Measurements from ENCODE around the gene BCL10.

Gene BCL10

DNA sequence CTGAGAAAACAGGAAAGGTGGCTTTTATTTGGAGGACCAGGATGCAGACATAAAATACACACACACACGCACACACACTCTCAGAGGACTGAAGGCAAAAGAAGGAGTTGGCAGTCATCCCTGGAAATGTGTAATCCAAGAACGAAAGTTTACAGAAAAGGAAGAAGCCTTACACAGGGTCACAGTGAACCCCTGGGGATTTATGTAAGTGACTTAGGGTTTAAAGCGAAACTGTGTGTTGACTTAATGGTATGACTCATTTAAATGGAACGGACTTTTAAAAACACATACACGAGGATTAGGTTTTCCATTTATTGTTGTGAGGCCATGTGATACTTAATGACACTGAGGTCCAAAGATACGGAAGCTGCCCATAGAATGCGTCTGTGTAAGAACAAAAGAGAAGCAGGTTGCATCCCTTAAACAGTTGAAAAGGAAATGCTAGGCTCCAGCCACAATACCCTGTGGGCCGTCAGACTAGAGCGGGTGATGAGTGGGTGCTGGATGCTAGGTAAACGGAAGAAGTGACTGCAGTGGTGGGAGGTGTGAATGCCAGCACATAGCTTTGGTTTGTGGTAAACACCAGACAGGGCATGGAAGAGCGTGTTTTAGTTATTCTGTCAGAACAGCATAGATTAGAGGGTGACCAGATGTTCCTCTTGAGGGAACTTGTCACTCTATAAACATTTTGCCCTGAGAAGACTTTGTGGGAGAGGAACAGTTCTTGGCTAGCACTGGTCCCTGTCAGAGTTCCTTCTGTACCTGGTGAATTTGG lies 21.6 kb upstream of the BCL10 start:
- DNase-seq: no peak

DNA sequence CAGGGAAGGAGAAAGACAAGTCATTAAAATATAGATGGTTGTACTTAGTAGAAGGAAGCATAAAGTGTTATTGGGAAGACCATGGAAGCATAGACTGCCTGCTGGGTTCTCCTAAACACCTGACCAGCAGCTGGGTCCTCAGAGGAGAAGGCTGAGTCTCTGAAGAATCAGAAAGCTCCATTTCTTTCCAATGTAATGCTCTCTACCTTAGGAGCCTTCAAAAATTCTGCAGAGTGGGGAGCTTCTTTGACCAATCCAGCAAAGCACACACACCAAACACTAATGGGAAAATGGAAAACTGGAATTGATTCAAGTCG lies 21.1 kb upstream of the BCL10 start:
- DNase-seq: no peak

DNA sequence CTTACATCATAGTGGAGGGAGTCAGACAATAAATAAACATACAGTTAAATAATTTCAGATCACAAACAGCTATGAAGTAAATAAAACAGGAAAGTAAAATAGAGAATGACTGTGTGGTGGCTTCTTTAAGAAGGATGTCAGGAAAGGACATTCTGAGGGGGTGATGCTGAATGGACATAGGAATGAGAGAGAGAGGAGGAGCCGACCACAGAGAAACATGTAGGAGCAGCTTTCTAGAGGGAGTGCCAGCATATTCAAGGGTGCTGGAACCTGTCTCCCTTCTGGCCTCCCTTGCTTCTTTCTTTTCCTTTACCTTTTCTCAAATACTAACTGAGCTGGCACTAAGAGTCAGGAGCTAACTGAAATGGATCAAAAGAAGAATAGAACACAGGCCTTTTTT lies 20.5 kb upstream of the BCL10 start:
- no peak for DNase-seq

DNA sequence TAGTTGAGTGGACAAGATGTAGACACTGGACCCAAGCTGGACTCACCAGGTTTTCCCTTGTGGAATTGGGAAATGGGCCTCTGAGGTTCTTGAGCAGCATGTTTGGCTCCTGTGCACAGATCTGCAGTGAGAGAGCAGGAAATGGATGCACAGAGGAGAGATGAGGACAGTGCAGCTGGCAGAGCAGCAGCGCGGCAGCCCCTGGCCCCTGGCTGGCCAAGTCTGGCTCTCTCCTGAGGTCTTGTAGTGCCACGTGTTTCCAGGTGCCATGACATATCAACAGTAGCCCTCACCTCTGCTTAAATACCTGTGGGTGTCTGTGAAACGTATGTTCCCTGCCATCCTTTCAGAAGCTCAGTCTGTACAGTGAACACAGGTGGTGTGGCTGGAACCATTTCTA lies 19.2 kb upstream of the BCL10 start:
- DNase-seq: no peak

DNA sequence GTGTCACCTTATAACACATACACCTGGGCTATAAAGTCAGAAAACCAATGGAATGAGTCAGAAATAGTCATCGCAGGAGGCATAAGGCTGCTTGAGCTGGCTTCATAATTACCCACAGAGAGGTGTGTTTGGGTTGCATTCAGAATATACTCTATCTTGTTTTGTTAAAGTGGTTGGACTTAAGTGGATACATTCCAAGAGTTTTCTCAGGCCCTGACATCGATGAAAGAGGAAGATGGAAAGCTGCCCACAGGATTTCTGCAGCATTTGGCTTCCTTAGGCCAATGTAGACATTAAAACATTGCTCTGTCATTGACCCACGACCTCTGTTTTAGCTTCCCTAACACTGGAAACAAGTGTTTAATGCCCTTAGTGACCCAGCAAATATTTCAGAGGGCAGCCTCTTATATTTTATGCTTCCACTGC lies 18.6 kb upstream of the BCL10 start:
- no peak for DNase-seq

DNA sequence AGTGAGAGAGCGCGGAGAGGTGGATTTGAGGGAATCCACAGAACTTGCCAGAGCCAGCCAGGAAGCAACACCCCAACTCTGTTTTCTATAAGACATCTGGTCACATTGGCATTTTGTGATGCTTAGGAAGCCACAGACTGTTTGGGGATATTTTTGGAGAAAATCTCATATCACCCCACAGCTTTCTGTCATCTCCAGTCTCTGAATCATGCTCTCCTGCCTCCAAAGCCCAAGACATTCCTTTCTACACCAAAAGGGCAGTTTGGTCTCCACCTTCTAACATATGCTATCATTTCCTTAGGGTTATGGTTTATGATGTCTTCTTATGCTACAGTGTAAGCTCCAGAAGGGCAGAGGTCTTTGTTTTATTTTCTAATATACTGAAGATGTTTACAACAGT lies 14.4 kb upstream of the BCL10 start:
- DNase-seq: no peak

DNA sequence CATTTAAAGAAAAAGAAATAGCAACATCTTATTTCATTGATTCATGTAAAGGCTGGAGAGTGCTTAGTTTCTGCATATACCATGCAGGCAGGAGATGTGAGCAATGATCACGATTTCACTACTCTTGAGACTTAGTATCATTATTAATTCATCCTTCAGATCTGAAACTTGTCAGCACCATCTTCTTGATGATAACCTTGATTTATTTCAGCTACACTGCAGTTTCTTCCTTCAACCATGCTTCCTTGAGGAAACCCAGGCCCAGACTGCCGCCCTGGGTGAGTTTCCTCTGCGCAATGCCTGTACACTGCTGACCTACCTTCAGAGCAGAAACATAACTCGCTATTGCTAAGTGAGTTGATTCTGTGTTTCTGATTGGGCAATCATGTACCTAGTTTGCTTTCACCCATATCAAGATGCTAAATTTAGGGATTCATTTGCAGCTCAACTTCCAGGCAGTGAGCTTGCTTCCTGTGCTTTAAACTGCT lies 13.5 kb upstream of the BCL10 start:
- no peak for DNase-seq

DNA sequence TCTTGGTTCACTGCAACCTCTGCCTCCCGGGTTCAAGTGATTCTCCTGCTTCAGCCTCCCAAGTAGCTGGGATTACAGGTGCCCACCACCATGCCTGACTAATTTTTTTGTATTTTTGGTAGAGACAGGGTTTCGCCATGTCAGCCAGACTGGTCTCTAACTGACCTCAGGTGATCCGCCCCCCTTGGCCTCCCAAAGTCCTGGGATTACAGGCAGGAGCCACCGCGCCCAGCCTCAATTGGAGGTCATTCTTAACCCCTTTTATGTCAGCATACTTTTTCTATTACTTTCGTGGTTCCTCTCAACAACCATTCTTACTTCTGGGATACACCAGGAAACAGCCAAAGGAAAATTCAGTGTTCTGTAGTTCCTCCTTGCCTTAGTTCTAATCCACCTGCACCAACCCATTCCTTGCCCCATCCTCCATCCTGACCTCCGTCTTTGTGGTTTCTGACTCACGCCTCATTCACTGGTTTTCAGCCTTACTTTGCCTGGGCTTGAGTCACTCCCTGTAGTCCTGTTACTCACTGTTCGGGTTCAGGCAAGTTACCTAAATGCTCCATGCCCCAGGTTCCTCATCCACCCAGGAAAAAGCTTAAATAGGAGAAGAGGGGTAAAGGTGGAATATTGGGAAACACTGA lies 12.9 kb upstream of the BCL10 start:
- no peak for DNase-seq

DNA sequence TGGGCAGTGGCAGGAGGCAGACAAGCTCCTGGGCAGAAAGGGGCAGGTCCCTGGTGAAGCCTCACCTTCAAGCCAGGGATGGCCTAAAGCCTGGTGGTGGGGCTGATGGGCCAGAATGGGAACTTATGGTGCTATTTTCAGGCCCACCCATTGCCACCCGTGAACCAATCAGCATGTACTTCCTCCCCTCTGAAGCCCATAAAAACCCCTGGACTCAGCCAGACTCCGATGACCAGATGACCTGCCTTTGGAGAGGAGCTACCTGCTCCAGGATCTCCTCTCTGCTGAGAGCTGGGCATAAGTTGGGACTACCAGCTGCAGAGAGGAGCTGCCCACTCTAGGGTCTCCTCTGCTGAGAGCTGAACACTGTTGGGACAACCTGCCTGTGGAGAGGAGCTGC lies 7.8 kb upstream of the BCL10 start:
- DNase-seq: no peak

DNA sequence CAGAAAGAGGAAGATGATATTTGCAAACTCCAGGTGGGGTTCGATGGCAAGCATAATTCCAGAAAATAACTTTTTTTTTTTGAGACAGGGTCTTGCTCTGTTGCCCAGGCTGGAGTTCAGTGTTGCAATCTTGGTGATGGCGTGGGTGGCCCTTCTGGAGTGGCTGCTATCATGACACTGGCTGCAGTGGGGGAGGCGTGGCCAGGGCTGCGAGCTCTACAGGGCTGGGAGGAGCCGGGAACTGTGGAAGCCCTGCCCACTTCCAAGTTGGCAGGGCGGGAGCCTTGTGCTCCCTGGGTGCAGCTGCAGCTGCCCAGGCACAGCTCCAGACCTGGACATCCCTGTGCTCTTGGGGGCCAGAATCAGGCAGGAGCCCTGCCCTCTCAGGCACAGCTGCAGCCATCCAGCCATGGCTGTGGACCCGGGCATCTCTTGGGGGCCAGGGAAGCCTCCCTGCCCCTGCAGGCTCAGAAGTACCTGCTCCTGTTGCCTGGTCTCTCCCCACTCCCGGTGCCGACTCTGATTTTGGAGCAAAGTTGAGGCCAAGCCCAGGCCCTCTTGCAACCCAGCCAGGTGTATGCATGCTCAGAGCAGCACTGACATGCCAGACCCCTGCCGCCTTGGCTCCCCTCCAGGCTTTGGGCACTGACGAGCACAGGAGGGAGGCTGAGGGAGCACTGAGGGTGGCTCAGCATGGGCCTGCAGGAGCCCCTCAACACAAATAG lies 7.2 kb upstream of the BCL10 start:
- DNase-seq: no peak

DNA sequence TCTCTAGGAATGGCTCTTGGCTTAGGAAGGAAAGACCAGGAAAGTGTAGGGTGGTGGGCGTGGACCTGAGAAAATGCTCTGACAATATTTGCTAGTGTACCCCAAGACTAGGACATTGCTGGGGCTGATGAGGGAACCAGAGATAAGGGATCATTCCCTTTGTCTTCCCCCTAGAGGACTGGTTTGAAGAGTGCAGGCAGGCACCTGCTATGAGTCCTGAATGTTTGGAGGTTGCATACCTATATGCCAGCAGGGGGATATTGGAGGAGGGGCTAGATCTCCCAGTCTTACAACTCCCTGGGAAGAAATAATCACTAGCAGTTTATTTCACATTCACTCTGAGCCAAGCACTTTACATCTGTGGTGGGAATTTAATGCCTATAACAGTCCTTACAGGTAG lies 6.0 kb upstream of the BCL10 start:
- no peak for DNase-seq

DNA sequence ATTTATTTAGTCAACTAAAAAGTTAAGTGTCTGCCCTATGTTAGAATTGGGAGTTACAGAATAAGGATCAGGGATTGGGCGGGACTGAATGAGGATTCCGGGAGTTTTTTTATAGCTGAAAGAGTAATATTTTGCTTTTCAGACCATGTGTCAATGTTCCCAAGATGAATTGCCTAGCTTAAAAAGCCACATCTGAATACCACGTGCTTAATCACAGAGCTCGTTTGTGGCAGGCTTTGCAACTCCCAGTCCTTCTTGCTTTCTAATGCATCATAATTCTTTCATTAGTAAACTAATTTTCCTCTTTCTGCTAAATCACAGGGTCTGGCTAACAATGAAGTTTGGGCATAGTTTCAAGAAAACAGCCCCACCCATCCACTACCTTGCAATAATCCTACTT lies 4.2 kb upstream of the BCL10 start:
- no peak for DNase-seq

DNA sequence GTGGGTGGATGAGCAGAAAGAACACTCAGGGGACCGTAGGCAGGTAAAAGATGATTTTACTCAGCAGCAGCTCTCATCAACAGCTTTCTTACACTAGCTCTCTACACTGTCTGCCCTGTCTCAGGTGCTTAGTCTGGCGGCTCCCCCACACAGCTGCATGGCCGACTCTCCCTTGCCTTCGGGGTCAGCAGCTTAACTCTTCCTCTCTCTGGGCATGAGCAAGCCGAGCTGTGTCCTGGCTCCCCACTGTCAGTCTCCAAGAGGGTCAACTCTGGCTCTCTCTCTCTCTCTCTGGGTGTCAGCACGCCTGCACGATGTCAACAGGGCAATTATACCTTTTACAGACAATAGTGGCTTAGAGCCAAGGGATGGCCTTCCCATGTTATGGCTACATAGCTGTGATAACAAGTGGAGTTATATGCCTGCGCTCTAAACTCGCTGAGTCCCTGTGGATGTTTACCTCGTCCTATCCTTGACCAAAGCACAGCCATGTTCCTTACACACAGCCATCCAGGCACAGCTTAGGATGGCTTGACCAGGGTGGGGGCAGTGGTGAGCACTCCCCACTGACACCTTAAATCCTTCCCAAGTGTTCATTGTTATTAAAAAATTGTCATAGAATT lies 3.1 kb upstream of the BCL10 start:
- DNase-seq: no peak

DNA sequence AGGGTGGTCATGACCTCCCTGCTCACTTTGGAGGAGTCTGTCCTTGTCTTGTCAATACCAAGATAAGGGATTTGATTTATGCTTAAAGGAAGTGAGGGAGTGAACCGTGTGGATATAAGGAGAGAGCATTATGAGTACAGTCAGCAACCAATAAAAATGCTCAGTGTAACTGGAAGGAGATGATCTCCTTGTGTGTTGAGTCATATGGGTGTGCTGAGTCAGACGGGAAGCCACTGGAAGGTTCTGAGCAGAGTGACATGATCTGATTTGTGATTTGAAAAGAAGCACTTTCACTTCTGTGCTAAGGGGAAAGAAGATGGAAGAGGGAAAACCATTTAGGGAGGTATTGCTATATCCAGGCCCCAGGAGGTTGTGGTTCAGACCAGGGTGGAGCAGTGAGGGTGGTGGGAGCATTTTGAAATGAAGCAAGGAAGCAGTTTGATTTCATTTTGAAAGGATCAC lies 2.5 kb upstream of the BCL10 start:
- DNase-seq: no peak

DNA sequence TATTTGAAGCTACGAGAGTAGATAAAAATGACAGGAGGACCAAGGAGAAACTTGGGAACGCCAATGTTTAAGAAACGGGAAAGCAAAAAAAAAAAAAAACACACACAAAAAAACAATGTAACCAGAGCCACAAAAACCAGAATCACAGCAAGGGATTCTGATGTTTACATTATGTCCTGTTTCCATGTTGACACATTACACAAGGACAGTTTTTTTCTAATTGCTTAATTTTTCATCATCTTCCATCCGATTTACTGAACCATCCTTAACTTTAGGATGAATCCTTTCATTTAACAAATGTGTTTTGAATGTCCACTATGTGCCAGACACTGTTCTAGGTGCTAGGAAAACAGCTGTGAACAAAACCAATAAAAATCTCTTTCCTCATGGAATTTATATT lies 1.4 kb upstream of the BCL10 start:
- DNase-seq: no peak

DNA sequence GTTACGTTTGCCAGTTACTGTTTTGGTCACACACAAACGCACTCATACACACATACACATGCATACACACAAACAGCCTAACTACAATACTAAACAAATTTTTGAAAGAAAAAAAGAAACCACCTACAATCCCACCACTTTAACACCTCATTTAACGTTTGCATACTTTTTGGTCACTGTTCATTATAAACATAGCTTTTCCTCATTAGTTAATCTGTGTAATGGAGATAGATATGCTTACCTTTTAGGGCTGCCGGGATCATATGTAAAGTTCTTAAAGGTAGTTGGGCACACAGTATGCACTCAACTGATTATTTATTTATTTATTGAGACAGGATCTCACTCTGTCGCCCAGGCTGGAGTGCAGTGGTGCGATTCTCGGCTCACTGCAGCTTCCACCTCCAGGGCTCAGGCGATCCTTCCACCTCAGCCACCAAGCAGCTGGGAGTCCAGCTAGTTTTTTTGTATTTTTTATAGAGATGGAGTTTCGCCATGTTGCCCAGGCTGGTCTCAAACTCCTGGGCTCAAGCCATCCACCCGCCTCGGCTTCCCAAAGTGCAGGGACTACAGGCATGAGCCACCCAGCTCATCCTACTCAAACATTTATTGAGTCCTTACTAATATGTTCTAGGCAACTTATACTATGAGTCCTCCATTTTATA lies 677 bp upstream of the BCL10 start:
- DNase-seq: no peak

DNA sequence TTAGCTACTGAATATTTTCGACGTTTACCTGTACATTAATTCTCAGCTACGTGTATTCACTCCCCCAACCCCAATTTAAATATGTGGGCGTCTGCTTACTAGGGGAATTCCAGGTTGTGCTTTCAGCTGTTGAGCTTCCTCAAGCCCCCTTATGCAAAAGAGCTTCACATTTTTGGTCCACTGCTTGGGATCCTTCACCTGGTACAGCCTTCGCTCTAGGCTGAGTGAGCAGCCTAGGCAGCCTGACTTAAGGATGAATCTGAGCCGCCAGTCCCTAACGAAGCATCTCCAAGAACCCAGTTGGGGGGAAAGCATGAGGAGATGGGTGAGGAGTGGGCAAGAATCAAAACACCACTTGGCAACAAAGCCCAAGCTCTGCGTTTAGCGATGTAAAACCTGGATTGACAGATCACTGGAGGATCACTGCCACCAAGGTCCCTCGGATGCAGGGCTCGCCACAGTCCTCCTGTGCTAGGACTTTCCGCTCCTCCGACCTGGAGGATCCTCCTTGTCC lies 674 bp downstream of the BCL10 start:
- DNase-seq: no peak

DNA sequence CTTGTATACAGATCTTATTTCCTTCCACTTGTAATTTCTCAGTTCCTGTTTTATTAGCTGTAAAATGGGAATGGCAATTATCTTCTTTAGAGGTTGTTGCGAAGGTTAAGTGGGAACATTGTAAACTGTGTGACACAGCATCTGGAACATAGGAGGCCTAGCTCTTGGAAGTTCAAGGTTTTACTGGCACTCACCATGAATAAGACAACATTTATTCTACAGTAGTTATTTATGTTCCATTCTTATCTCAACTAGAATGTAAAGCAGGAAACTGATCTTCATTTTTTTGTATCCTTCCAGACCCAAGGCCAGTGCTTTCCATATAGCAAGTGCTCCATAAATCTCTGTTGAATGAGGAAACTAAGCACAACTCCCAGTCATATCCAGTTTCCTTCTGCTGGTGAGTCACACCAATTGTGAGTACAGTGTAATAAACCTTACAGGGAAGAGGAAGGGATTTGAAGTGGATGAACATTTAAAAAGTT lies 1.4 kb downstream of the BCL10 start:
- no peak for DNase-seq

DNA sequence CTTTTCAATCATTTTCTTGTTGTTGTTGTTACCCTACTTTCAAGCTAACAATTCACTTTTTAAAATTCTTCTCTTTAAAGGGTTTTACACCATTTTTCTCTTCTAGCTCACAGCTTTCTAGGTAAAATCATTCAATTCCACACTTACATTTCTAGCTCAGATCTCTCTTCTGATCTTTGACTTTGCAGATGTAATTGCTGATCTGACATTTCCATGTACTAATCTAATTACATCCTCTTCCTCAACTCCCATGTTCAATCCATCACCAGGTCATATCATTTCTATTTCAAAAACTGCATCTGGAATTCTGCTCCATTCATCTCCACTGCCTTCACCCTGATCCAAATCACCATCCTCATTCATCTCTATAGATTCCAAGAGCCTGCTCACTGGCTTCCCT lies 3.0 kb downstream of the BCL10 start:
- no peak for DNase-seq

DNA sequence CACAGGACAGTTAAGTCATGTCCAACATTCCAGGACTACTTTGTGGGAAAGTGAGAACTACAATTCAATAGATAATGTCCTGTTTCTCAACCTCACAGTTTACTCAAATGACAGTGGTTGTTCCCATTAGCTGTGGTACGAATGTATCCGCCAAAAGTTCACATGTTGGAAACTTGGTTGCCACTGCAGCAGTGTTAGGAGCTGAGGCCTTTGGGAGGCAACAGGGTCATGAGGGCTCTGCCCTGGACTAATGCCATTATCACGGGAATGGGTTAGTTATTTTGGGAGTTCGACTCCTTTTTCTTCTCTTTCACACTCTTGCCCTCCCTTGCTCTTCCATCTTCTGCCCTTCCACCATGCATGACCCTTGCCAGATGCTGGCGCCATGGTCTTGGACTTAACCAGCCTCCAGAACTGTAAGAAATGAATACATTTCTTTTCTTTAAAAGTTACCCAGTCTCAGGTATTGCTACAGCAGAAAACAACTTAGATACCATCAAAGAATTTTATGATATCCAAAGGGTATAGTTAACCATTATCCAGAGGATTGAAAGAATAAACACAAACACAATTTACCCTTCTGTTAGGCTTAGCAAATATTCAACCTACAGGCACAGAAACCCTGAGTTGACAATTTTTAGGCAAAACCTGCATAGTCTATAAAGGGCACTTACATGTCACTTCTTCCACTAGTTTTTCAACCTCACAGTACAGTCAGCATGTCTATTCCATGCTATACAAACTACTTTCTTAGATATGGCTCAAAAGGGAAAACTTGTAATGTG lies 7.4 kb downstream of the BCL10 start:
- no peak for DNase-seq

DNA sequence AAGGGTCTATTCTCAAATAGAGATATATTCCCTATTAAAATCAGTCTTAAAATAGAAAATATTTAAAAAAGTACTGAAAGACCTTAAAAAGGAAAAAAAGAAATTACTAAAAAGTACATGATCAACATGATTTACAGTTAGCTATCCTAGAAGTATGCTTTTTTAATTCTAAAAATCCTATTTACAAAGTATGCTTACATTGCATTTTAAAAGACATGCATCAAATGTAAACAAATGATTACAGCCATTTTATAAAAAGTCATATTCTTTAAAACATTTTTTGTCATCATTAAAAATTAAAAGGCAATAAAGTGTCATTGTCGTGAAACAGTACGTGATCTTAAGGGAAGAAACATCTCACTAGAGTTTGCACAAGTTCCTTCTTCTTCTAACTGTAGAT lies 9.1 kb downstream of the BCL10 start:
- no peak for DNase-seq

DNA sequence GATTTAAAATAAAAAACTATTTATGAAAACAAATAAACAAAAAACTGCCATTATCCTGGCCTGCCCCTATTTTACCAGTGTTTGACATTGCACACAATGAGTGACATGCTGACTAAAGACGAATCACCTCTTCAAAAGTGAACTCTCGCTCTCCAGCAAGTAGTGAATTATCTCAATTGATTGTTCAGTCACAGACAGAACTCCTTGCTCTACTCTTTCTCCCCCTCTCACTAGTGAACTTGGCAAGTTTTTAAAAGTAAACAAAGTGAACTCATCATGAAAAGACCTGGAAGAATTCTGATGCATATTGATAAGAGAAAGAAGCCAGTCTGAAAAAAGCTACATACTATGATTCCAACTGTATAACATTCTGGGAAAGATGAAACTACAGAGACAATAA lies 12.3 kb downstream of the BCL10 start:
- no peak for DNase-seq
